ENCODE data around the gene PICALM. TPM values are rescaled to one million over a fixed set of nuclear protein-coding genes. Genes with fewer than 3 reads are reported as not detected.

PICALM gene
- total and polyA plus RNA-seq, 2 donors (not counting 3 experiments of a cell fraction or from before 2014, with no cell fraction given): 181 to 202 TPM

DNA sequence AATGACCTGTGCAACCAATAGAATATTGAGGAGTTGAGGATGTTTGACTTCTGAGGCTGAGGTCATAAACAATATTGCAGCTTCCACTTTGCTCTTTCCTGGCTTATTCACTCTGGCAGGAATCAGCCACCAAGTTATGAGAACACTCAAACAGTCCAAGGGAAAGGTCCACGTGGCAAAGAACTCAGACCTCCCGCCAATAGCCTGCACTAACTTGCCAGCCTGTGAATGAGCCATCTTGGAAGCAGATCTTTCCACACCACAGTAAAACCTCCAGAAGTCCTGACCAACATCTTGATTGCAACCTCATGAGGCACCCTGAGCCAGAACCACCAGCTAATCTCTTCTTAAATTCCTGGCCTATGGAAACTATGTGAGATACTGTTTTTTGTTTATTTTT, 22.7 kb upstream of the PICALM start:
- H3K9me3 ChIP-seq (replicated peaks; ENCODE audit: control insufficient read depth, insufficient read depth, low read length): no peaks in the 10 kb centered on the region
- no peaks in the 10 kb centered on the region for H3K9me1 ChIP-seq (replicated peaks; ENCODE audit: control insufficient read depth, extremely low read depth, insufficient read depth, low read length)
- no peaks in the 10 kb centered on the region for H3K27me3 ChIP-seq (ENCODE audit: control insufficient read depth in 2 of 2, insufficient read depth in 2 of 2, low read length in 2 of 2)
- H3K79me2 ChIP-seq (ENCODE audit: control insufficient read depth, insufficient read depth, low read length): no peaks in the 10 kb centered on the region
- dilution Hi-C loops (cut with MboI; ENCODE audit: extremely low pct_ligation_motif_present, low sequenced_read_pairs) (no loop called here), intact Hi-C loops (cut with micrococcal nuclease) (no loop called here)
- no peak overlapping the region for H2AFZ ChIP-seq (ENCODE audit: low read depth, low read length)
- ChIA-PET CTCF (no interaction called here), POLR2A (no interaction called here)
- H4K20me1 ChIP-seq (replicated peaks; ENCODE audit: control insufficient read depth, extremely low read depth, insufficient read depth, low read length): no peaks in the 10 kb centered on the region
- no peaks in the 10 kb centered on the region for H3K4me1 ChIP-seq (ENCODE audit: control insufficient read depth, extremely low read depth, insufficient read depth, low read length)
- H3K4me3 ChIP-seq (replicated peaks in 1 of 3; ENCODE audit: insufficient read depth in 1 of 3, low read depth in 1 of 3, low read length in 3 of 3): no peak overlapping the region
- H3K4me2 ChIP-seq (ENCODE audit: insufficient read depth, low read length): no peak overlapping the region
- BruUV-seq (replicated peaks): no TSS peak
- FAIRE-seq (no peak), DNase-seq (ENCODE audit: low read depth, low spot score) (no peak)
- H3K9ac ChIP-seq (replicated peaks; ENCODE audit: extremely low read depth, insufficient read depth, low read length): no peak overlapping the region
- H3K27ac ChIP-seq (ENCODE audit: insufficient read depth, low read depth, low read length): no peak overlapping the region
- TF ChIP-seq JUN (IDR thresholded peaks at IDR 0.05; ENCODE audit: borderline replicate concordance, insufficient read depth, insufficient read length, low read depth) (no peak), FOS (IDR thresholded peaks at IDR 0.05; ENCODE audit: borderline replicate concordance, insufficient read depth, low read length) (no peak), GATA2 (IDR thresholded peaks at IDR 0.05; ENCODE audit: insufficient read depth, insufficient read length, low read depth, low read length) (no peak), POLR2A (IDR thresholded peaks at IDR 0.05; ENCODE audit: low read depth, low read length) (no peak), POLR2AphosphoS5 (IDR thresholded peaks at IDR 0.05; ENCODE audit: insufficient read depth, low read depth, low read length) (no peak), EZH2 (IDR thresholded peaks at IDR 0.05; ENCODE audit: borderline replicate concordance, low read depth, low read length, severe bottlenecking) (no peak), MYC (IDR thresholded peaks at IDR 0.05; ENCODE audit: low read depth, low read length) (no peak)
- TF ChIP-seq, protein P1, sequence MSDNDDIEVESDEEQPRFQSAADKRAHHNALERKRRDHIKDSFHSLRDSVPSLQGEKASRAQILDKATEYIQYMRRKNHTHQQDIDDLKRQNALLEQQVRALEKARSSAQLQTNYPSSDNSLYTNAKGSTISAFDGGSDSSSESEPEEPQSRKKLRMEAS (IDR thresholded peaks at IDR 0.05; ENCODE audit: insufficient read depth, insufficient read length): no peak
- TF ChIP-seq, protein P2, sequence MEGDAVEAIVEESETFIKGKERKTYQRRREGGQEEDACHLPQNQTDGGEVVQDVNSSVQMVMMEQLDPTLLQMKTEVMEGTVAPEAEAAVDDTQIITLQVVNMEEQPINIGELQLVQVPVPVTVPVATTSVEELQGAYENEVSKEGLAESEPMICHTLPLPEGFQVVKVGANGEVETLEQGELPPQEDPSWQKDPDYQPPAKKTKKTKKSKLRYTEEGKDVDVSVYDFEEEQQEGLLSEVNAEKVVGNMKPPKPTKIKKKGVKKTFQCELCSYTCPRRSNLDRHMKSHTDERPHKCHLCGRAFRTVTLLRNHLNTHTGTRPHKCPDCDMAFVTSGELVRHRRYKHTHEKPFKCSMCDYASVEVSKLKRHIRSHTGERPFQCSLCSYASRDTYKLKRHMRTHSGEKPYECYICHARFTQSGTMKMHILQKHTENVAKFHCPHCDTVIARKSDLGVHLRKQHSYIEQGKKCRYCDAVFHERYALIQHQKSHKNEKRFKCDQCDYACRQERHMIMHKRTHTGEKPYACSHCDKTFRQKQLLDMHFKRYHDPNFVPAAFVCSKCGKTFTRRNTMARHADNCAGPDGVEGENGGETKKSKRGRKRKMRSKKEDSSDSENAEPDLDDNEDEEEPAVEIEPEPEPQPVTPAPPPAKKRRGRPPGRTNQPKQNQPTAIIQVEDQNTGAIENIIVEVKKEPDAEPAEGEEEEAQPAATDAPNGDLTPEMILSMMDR (IDR thresholded peaks at IDR 0.05; ENCODE audit: extremely low read depth in 1 of 2, insufficient read depth in 1 of 2, low read depth in 1 of 2, low read length in 2 of 2): no peak
- no peaks in the 10 kb centered on the region for H3K36me3 ChIP-seq (ENCODE audit: control insufficient read depth in 2 of 2, extremely low read depth in 1 of 2, insufficient read depth in 2 of 2, low read length in 2 of 2)

All from endothelial cell of umbilical vein (primary cell).